Activated naive CD4-positive, alpha-beta T cell treated with anti-CD3 and anti-CD28 coated beads, Interleukin-2, amount 50 U/mL, for 24 hours (primary cell): ENCODE measurements around the gene PPP4R3B.
"Not testable (repeated sequence)": the region's sequence is repeated elsewhere in the genome, so short reads cannot be mapped to it uniquely, and the experiment has no call there.

Experiments used
- H3K27ac Mint-ChIP-seq: one replicate; pipeline ENCODE4 v1.8.0; 2021; ENCODE audit warnings: mild to moderate bottlenecking, mixed read lengths
- H3K27me3 Mint-ChIP-seq: one replicate; pipeline ENCODE4 v1.8.0; 2021; ENCODE audit warnings: mixed read lengths
- H3K36me3 Mint-ChIP-seq: one replicate; pipeline ENCODE4 v1.8.0; 2021; ENCODE audit warnings: mixed read lengths
- H3K4me1 Mint-ChIP-seq: one replicate; pipeline ENCODE4 v1.8.0; 2021; ENCODE audit warnings: mixed read lengths
- H3K4me3 Mint-ChIP-seq: one replicate; pipeline ENCODE4 v1.8.0; 2021; ENCODE audit warnings: mild to moderate bottlenecking, mixed read lengths
- H3K9me3 Mint-ChIP-seq: one replicate; pipeline ENCODE4 v1.8.0; 2021; ENCODE audit warnings: mixed read lengths

PPP4R3B gene

GRCh38 chr2:55609193-55609794, 8.1 kb downstream of the PPP4R3B start:
- no peaks in the 10 kb centered on the region for H3K27me3 Mint-ChIP-seq
- no peak overlapping the region for H3K27ac Mint-ChIP-seq
- peaks cover 81% of the 10 kb centered on the region for H3K4me1 Mint-ChIP-seq
- peaks cover 17% of the 10 kb centered on the region for H3K36me3 Mint-ChIP-seq
- H3K4me3 Mint-ChIP-seq, result no peak overlapping the region
- no peaks in the 10 kb centered on the region for H3K9me3 Mint-ChIP-seq

GRCh38 chr2:55607717-55608116, 9.7 kb downstream of the PPP4R3B start:
- peaks cover 79% of the 10 kb centered on the region for H3K4me1 Mint-ChIP-seq
- H3K9me3 Mint-ChIP-seq, result no peaks in the 10 kb centered on the region
- H3K27me3 Mint-ChIP-seq, result no peaks in the 10 kb centered on the region
- no peak overlapping the region for H3K27ac Mint-ChIP-seq
- H3K4me3 Mint-ChIP-seq, result no peak overlapping the region
- peaks cover 11% of the 10 kb centered on the region for H3K36me3 Mint-ChIP-seq

GRCh38 chr2:55604027-55604565, 13.3 kb downstream of the PPP4R3B start:
- peaks cover 12% of the 10 kb centered on the region for H3K36me3 Mint-ChIP-seq
- no peaks in the 10 kb centered on the region for H3K27me3 Mint-ChIP-seq
- H3K4me3 Mint-ChIP-seq, result peak overlapping the region; percentile 15
- no peaks in the 10 kb centered on the region for H3K9me3 Mint-ChIP-seq
- H3K27ac Mint-ChIP-seq, result peak overlapping the region; percentile 75
- peaks cover 76% of the 10 kb centered on the region for H3K4me1 Mint-ChIP-seq

GRCh38 chr2:55601849-55602248, 15.6 kb downstream of the PPP4R3B start:
- Mint-ChIP-seq H3K4me3 (no peak overlapping the region), H3K27me3 (no peaks in the 10 kb centered on the region), H3K4me1 (peaks cover 57% of the 10 kb centered on the region), H3K9me3 (no peaks in the 10 kb centered on the region), H3K27ac (no peak overlapping the region), H3K36me3 (peaks cover 14% of the 10 kb centered on the region)

- H3K4me1 Mint-ChIP-seq, result peaks cover 48% of the 10 kb centered on the region
- H3K27ac Mint-ChIP-seq, result no peak overlapping the region
- H3K36me3 Mint-ChIP-seq, result peaks cover 28% of the 10 kb centered on the region
- H3K4me3 Mint-ChIP-seq, result no peak overlapping the region
- no peaks in the 10 kb centered on the region for H3K9me3 Mint-ChIP-seq
- no peaks in the 10 kb centered on the region for H3K27me3 Mint-ChIP-seq
Measured at GRCh38 chr2:55598056-55598795, 19.2 kb downstream of the PPP4R3B start.

- H3K27me3 Mint-ChIP-seq, H3K4me3 Mint-ChIP-seq, H3K9me3 Mint-ChIP-seq, H3K27ac Mint-ChIP-seq: not testable (repeated sequence)
- Mint-ChIP-seq H3K4me1 (peaks cover 44% of the 10 kb centered on the region), H3K36me3 (peaks cover 31% of the 10 kb centered on the region)
Measured at GRCh38 chr2:55596795-55597194, 20.6 kb downstream of the PPP4R3B start.

- H3K27ac Mint-ChIP-seq, result no peak overlapping the region
- peaks cover 30% of the 10 kb centered on the region for H3K36me3 Mint-ChIP-seq
- peaks cover 50% of the 10 kb centered on the region for H3K4me1 Mint-ChIP-seq
- no peaks in the 10 kb centered on the region for H3K9me3 Mint-ChIP-seq
- no peak overlapping the region for H3K4me3 Mint-ChIP-seq
- no peaks in the 10 kb centered on the region for H3K27me3 Mint-ChIP-seq
Measured at GRCh38 chr2:55595536-55595935, 21.9 kb downstream of the PPP4R3B start.

GRCh38 chr2:55592130-55592529, 25.3 kb downstream of the PPP4R3B start:
- no peak overlapping the region for H3K27ac Mint-ChIP-seq
- no peaks in the 10 kb centered on the region for H3K27me3 Mint-ChIP-seq
- H3K4me1 Mint-ChIP-seq, result peaks cover 41% of the 10 kb centered on the region
- H3K9me3 Mint-ChIP-seq, result no peaks in the 10 kb centered on the region
- no peak overlapping the region for H3K4me3 Mint-ChIP-seq
- peaks cover 19% of the 10 kb centered on the region for H3K36me3 Mint-ChIP-seq

GRCh38 chr2:55590810-55591440, 26.5 kb downstream of the PPP4R3B start:
- H3K27ac Mint-ChIP-seq, result peak overlapping the region; percentile 79

GRCh38 chr2:55585451-55586080, 31.9 kb downstream of the PPP4R3B start:
- no peaks in the 10 kb centered on the region for H3K27me3 Mint-ChIP-seq
- no peak overlapping the region for H3K4me3 Mint-ChIP-seq
- peaks cover 45% of the 10 kb centered on the region for H3K4me1 Mint-ChIP-seq
- peaks cover 7% of the 10 kb centered on the region for H3K36me3 Mint-ChIP-seq
- no peaks in the 10 kb centered on the region for H3K9me3 Mint-ChIP-seq
- H3K27ac Mint-ChIP-seq, result peak overlapping the region; percentile 61

More at GRCh38 chr2:55590810-55591440, 26.5 kb downstream of the PPP4R3B start:
- Mint-ChIP-seq H3K36me3 (peaks cover 17% of the 10 kb centered on the region), H3K9me3 (no peaks in the 10 kb centered on the region), H3K4me1 (peaks cover 43% of the 10 kb centered on the region), H3K4me3 (no peak overlapping the region), H3K27me3 (no peaks in the 10 kb centered on the region)

- peaks cover 38% of the 10 kb centered on the region for H3K4me1 Mint-ChIP-seq
- H3K27me3 Mint-ChIP-seq, result no peaks in the 10 kb centered on the region
- peaks cover 16% of the 10 kb centered on the region for H3K36me3 Mint-ChIP-seq
- H3K4me3 Mint-ChIP-seq, result no peak overlapping the region
- peak overlapping the region; percentile 83 for H3K27ac Mint-ChIP-seq
- H3K9me3 Mint-ChIP-seq, result no peaks in the 10 kb centered on the region
Measured at GRCh38 chr2:55581874-55582547, 35.4 kb downstream of the PPP4R3B start.

GRCh38 chr2:55581435-55581834, 36.0 kb downstream of the PPP4R3B start:
- Mint-ChIP-seq H3K27ac (peak overlapping the region; percentile 83), H3K4me3 (no peak overlapping the region), H3K9me3 (no peaks in the 10 kb centered on the region), H3K4me1 (peaks cover 34% of the 10 kb centered on the region), H3K27me3 (no peaks in the 10 kb centered on the region), H3K36me3 (peaks cover 14% of the 10 kb centered on the region)

- not testable (repeated sequence) for H3K27me3 Mint-ChIP-seq, H3K9me3 Mint-ChIP-seq, H3K4me3 Mint-ChIP-seq, H3K27ac Mint-ChIP-seq
- peaks cover 31% of the 10 kb centered on the region for H3K36me3 Mint-ChIP-seq
- H3K4me1 Mint-ChIP-seq, result peaks cover 46% of the 10 kb centered on the region
Measured at GRCh38 chr2:55569002-55569401, 48.4 kb downstream of the PPP4R3B start.

GRCh38 chr2:55567298-55567697, 50.1 kb downstream of the PPP4R3B start:
- peaks cover 38% of the 10 kb centered on the region for H3K4me1 Mint-ChIP-seq
- no peaks in the 10 kb centered on the region for H3K27me3 Mint-ChIP-seq
- H3K27ac Mint-ChIP-seq, result peak overlapping the region; percentile 81
- H3K4me3 Mint-ChIP-seq, result no peak overlapping the region
- peaks cover 42% of the 10 kb centered on the region for H3K36me3 Mint-ChIP-seq
- peaks cover 5% of the 10 kb centered on the region for H3K9me3 Mint-ChIP-seq

GRCh38 chr2:55565613-55566012, 51.8 kb downstream of the PPP4R3B start:
- Mint-ChIP-seq H3K4me1 (peaks cover 38% of the 10 kb centered on the region), H3K27me3 (no peaks in the 10 kb centered on the region), H3K27ac (peak overlapping the region; percentile 59), H3K36me3 (peaks cover 48% of the 10 kb centered on the region), H3K9me3 (peaks cover 6% of the 10 kb centered on the region), H3K4me3 (no peak overlapping the region)
